Kidney epithelial cell (primary cell): ENCODE measurements around the gene DLG2. TPM values are rescaled to one million over a fixed set of nuclear protein-coding genes. Genes with fewer than 3 reads are reported as not detected.

Experiments
- DNase-seq: peaks from one replicate; pipeline ENCODE4 v3.0.0-alpha.2; 2010; ENCODE audit warnings: low read depth
- H3K27me3 ChIP-seq: 2 replicates; pipeline ENCODE4 v1.6.0; 2011; ENCODE audit warnings: low read length; ENCODE audit not compliant: control insufficient read depth, insufficient read depth
- H3K36me3 ChIP-seq: 2 replicates; pipeline ENCODE4 v1.5.1; 2011; ENCODE audit warnings: low read length; ENCODE audit not compliant: control insufficient read depth, insufficient read depth
- H3K4me3 ChIP-seq: 2 replicates; pipeline ENCODE4 v1.5.1; 2011; ENCODE audit warnings: low read depth, mild to moderate bottlenecking, control low read depth, low read length
- CTCF ChIP-seq: IDR thresholded peaks from 2 replicates; pipeline ENCODE4 v1.5.1; 2011; ENCODE audit warnings: mild to moderate bottlenecking, moderate library complexity, low read length, control low read depth, inconsistent platforms; ENCODE audit not compliant: insufficient read depth, poor library complexity, severe bottlenecking
- total RNA-seq: library from RNA; depleted of rRNA; stranded (reverse); fragments of >200 nt; gene quantifications from 2 replicates; pipeline ENCODE4 v1.2.3, GENCODE V29; 2015

The DLG2 gene
- total RNA-seq, 1 donor from 2014 or later, result 0.75 TPM

- no peak overlapping the region for H3K4me3 ChIP-seq
- DNase-seq, result no peak
- no peaks in the 10 kb centered on the region for H3K36me3 ChIP-seq
- no peaks in the 10 kb centered on the region for H3K27me3 ChIP-seq
- no peak for TF ChIP-seq CTCF
These were observed 1411.5 kb downstream of the DLG2 start for GRCh38 chr11:84215672-84216071.

- Histone ChIP-seq H3K27me3 (no peaks in the 10 kb centered on the region), H3K36me3 (no peaks in the 10 kb centered on the region), H3K4me3 (no peak overlapping the region)
- TF ChIP-seq CTCF, result no peak
- no peak for DNase-seq
These were observed 1412.6 kb downstream of the DLG2 start for GRCh38 chr11:84214557-84214956.

DNA sequence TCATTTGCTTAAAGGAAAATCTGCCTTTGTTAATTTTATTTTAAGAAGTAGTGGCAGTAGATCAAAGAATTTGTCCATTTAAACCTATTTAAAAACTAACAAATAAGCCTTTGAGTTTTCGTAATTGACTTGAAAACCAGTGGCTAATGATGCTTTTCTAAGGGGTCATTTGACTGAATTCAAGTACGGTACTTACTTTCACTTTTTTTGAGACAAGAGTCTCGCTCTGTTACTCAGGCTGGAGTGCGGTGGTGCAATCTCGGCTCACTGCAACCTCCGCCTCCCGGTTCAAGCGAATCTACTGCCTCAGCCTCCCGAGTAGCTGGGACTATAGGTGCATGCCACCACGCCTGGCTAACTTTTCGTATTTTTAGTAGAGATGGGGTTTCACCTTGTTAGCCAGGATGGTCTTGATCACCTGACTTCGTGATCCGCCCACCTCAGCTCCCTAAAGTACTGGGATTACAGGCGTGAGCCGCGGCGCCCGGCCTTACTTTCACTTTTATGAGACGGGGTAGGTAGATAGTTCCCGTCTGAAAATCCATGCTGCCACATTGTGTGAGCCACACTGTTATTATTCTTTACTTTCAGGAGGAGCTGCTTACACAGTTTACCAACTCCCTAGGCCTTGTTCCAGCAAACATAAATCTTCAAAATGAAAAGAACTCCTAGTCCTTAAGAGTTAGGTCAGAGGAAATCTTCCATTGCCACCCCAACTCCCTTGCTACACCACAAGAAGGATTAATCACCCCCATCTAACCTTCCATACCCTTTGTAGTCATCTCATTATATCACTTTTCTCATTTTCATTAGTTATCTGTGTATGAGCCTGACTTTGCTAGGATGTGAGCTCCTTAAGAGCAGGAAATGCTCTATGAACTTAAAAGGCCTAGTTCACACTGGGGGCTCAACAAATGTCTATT is 1414.4 kb downstream of the DLG2 start:
- Histone ChIP-seq H3K4me3 (peak overlapping the region; percentile 8), H3K36me3 (no peaks in the 10 kb centered on the region), H3K27me3 (no peaks in the 10 kb centered on the region)
- no peak for DNase-seq
- no peak for TF ChIP-seq CTCF

- DNase-seq, result no peak
- Histone ChIP-seq H3K4me3 (no peak overlapping the region), H3K36me3 (no peaks in the 10 kb centered on the region), H3K27me3 (no peaks in the 10 kb centered on the region)
- TF ChIP-seq CTCF, result no peak
These were observed 1415.2 kb downstream of the DLG2 start for GRCh38 chr11:84211896-84212295.

DNA sequence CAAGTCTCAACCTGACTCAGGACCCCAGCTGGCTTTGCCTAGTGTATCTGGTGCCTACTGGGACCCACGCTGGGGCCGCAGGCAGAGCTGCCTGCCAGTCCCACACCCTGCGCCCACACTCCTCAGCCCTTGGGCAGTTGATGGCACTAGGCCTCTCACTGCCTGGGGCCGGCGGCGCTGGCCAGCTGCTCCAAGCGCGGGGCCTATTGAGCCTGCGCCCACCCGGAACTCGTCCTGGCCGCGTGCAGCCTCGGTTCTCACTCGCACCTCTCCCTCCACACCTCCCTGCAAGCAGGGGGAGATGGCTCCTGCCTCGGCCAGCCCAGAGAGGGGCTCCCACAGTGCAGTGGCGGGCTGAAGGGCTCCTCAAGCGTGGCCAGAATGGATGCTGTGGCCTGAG is 1432.4 kb downstream of the DLG2 start:
- TF ChIP-seq CTCF, result no peak

GRCh38 chr11:84193706-84194105 is 1433.4 kb downstream of the DLG2 start:
- Histone ChIP-seq H3K36me3 (no peaks in the 10 kb centered on the region), H3K4me3 (no peak overlapping the region), H3K27me3 (no peaks in the 10 kb centered on the region)
- TF ChIP-seq CTCF, result no peak
- DNase-seq, result no peak

More for the DNA sequence above, 1432.4 kb downstream of the DLG2 start:
- Histone ChIP-seq H3K27me3 (no peaks in the 10 kb centered on the region), H3K36me3 (no peaks in the 10 kb centered on the region), H3K4me3 (no peak overlapping the region)
- DNase-seq, result no peak
